Vagina (tissue), 2 donors: ENCODE data around the gene RSBN1. TPM values are rescaled to one million over a fixed set of nuclear protein-coding genes. Genes with fewer than 3 reads are reported as not detected.
A peak's percentile ranks its signal among the peaks of the same experiment; 100 is the strongest.
"Not testable (repeated sequence)": the region's sequence is repeated elsewhere in the genome, so short reads cannot be mapped to it uniquely, and the experiment has no call there.

ENCODE experiments used
- DNase-seq, 2 donors: peaks; one replicate each; pipeline ENCODE4 v3.0.0-alpha.2; 2017; ENCODE audit errors: extremely low spot score in 2 of 2
- H3K27ac ChIP-seq: fragments of 200-600 bp; sonication (generic); one replicate; pipeline ENCODE4 v1.5.1; 2019
- H3K27me3 ChIP-seq: fragments of 200-600 bp; sonication (generic); one replicate; pipeline ENCODE4 v1.5.1; 2019
- H3K36me3 ChIP-seq, 2 donors: fragments of 200-600 bp; sonication (generic); one replicate each; pipeline ENCODE4 v1.5.1; 2017 to 2019
- H3K4me1 ChIP-seq: fragments of 200-600 bp; sonication (generic); one replicate; pipeline ENCODE4 v1.5.1; 2019
- H3K4me3 ChIP-seq, 2 donors: fragments of 200-600 bp; sonication (generic); 1 replicate in 1 of 2; 2 replicates in 1 of 2; pipeline ENCODE4 v1.5.1; 2016 to 2019
- H3K9me3 ChIP-seq: fragments of 200-600 bp; sonication (generic); one replicate; pipeline ENCODE4 v1.5.1; 2019
- CTCF ChIP-seq, 3 experiments: fragments of 450-650 bp in 2 of 3; fragments of 200-600 bp in 1 of 3; sonication (generic) in 1 of 3; IDR thresholded peaks; one replicate each; pipeline ENCODE4 v1.5.1; 2017 to 2019; ENCODE audit warnings: antibody characterized with exemption in 3 of 3, mild to moderate bottlenecking in 2 of 3, moderate library complexity in 2 of 3
- POLR2A ChIP-seq, 2 donors: fragments of 450-650 bp; IDR thresholded peaks; one replicate each; pipeline ENCODE4 v1.6.1; 2017; ENCODE audit warnings: antibody characterized with exemption in 2 of 2, mild to moderate bottlenecking in 2 of 2, moderate library complexity in 2 of 2
- POLR2AphosphoS5 ChIP-seq, 2 donors: sonication (generic); formaldehyde crosslinking; IDR thresholded peaks; one replicate each; pipeline ENCODE4 v1.9.0; 2017; ENCODE audit warnings: antibody characterized with exemption in 2 of 2, mild to moderate bottlenecking in 2 of 2, low read depth in 1 of 2; ENCODE audit not compliant: insufficient read depth in 1 of 2
- intact Hi-C: fragments of 100-400 bp; cut with DNase I; formaldehyde crosslinking; loops from one replicate; pipeline ENCODE4 v1.15.1; 2023
- total RNA-seq: library from RNA; depleted of rRNA; stranded (reverse); fragments of >200 nt; gene quantifications from one replicate; pipeline ENCODE4 v1.2.3, GENCODE V29; 2016

Gene RSBN1
- total RNA-seq, 1 donor from 2014 or later: 24.1 TPM

- H3K9me3 ChIP-seq: no peaks in the 10 kb centered on the region
- peaks cover 23% of the 10 kb centered on the region for H3K4me1 ChIP-seq
- DNase-seq: no peak
- peak within 1 kb of the TSS; percentile 94 for H3K27ac ChIP-seq
- TF ChIP-seq POLR2AphosphoS5 (IDR thresholded peaks at IDR 0.05; ENCODE audit: insufficient read depth in 1 of 2, low read depth in 1 of 2) (peak; percentile 9 to 86), POLR2A (IDR thresholded peaks at IDR 0.05) (peak in 1 of 2 donors; percentile 36), CTCF (IDR thresholded peaks at IDR 0.05) (no peak)
- no peaks in the 10 kb centered on the region for H3K27me3 ChIP-seq
- peak within 1 kb of the TSS; percentile 65 to 93 for H3K4me3 ChIP-seq
- no peaks in the 10 kb centered on the region for H3K36me3 ChIP-seq
- intact Hi-C loops: no loop called here
Observed at GRCh38 chr1:113759333-113760101, 52.8 kb downstream of the RSBN1 start, which contains the start of gene PHTF1. Gene PHTF1, minus strand, starts transcription at chr1:113759486. Its CDS starts 783 bp downstream, at chr1:113758703.

DNA sequence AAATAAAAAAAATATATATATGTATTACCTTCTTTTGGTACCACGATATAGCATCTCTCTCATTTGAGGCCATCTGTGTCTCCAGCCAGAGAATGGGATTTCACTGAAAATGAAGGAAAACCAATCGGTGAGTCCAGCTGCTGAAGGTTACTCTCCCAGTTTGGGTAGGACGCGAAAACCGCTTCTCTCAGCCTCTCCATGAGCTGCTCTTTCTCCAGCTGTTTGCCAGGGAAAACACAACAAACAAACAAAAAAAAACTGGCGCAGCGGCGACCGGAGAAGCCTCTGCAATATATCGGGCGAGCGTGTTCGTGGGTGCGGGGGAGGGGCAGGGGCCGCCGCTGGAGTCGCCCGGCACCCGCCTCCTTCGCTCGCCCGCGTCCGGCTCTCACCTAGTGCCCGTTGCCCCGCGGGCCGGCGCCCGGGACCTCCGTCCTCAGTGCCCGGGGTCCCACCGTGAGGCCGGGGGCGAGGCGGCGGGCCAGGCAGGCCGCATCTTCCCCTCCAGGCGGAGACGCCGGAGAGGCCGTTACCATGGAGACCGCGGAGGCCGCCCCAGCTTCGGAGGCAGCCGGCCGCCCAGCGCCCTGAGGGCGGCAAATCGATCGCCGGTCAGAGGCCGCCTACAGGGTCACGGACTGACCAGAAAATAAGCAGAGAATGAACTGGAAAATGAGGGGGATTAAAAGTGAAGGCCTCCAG lies 53.5 kb downstream of the RSBN1 start:
- DNase-seq: no peak
- Histone ChIP-seq H3K4me1 (peaks cover 23% of the 10 kb centered on the region), H3K27ac (peak overlapping the region; percentile 94), H3K27me3 (no peaks in the 10 kb centered on the region), H3K36me3 (no peaks in the 10 kb centered on the region), H3K4me3 (peak overlapping the region; percentile 65 to 93), H3K9me3 (no peaks in the 10 kb centered on the region)
- TF ChIP-seq POLR2A (IDR thresholded peaks at IDR 0.05) (no peak), CTCF (IDR thresholded peaks at IDR 0.05) (no peak), POLR2AphosphoS5 (IDR thresholded peaks at IDR 0.05; ENCODE audit: insufficient read depth in 1 of 2, low read depth in 1 of 2) (no peak)
- intact Hi-C loops: no loop called here

DNA sequence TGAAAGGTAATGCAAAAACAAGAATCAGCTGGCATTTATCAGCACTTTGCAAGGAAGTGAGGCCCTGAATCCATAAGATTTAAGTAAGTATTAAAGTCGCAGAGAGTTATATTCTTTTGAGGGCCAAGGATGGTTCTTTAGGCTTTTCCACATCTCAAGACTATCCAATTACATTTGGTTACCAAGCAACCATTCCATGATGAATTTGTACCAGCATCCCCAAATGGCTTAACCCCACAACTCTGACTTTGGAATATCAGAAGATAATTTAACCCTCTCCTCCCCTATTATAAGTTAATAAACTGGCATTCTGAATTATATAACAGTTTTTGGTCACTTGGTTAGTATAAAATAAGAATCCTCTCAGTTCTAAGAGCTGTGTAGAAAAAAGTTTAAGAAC lies 55.8 kb downstream of the RSBN1 start:
- no peaks in the 10 kb centered on the region for H3K27me3 ChIP-seq
- H3K4me1 ChIP-seq: peaks cover 14% of the 10 kb centered on the region
- intact Hi-C loops: no loop called here
- no peak overlapping the region for H3K27ac ChIP-seq
- no peaks in the 10 kb centered on the region for H3K9me3 ChIP-seq
- no peak for DNase-seq
- H3K36me3 ChIP-seq: no peaks in the 10 kb centered on the region
- no peak for TF ChIP-seq POLR2AphosphoS5 (IDR thresholded peaks at IDR 0.05; ENCODE audit: insufficient read depth in 1 of 2, low read depth in 1 of 2)
- TF ChIP-seq POLR2A (IDR thresholded peaks at IDR 0.05): no peak
- no peak for TF ChIP-seq CTCF (IDR thresholded peaks at IDR 0.05)
- no peak overlapping the region for H3K4me3 ChIP-seq

DNA sequence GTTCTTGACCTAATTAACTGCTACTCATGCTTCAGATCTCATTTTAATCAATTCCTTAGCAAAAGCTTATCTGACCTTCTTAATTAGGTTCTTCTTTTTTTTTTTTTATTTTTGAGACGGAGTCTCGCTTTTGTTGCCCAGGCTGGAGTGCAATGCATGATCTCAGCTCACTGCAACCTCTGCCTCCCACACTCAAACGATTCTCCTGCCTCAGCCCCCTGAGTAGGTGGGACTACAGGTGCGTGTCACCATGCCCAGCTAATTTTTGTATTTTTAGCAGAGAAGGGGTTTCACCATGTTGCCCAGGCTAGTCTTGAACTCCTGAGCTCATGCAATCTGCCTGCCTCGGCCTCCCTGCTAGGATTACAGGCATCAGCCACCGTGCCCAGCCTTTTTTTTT lies 58.9 kb downstream of the RSBN1 start:
- H3K36me3 ChIP-seq, H3K27ac ChIP-seq, DNase-seq, H3K4me3 ChIP-seq, H3K4me1 ChIP-seq, H3K27me3 ChIP-seq, H3K9me3 ChIP-seq, intact Hi-C loops: not testable (repeated sequence)

DNA sequence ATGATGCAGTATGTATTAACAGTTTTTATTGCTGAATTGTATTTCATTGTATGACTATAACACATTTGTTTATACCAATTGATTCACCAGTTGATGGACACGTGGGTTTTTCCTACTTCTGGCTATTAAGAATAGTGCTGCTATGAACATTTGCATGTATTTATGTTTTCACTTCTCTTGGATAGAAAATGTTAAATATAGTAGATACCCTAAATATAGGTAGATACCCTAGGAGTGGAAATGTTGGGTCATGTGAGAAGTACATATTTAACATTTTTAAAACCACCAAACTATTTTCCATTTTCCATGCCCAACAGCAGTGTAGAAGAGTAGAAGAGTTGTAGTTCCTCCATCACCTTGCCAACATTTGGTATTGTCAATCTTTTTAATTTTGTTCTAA lies 60.8 kb downstream of the RSBN1 start:
- no peaks in the 10 kb centered on the region for H3K27me3 ChIP-seq
- H3K9me3 ChIP-seq: no peaks in the 10 kb centered on the region
- H3K4me1 ChIP-seq: no peaks in the 10 kb centered on the region
- no peaks in the 10 kb centered on the region for H3K36me3 ChIP-seq
- TF ChIP-seq POLR2AphosphoS5 (IDR thresholded peaks at IDR 0.05; ENCODE audit: insufficient read depth in 1 of 2, low read depth in 1 of 2) (no peak), CTCF (IDR thresholded peaks at IDR 0.05) (no peak), POLR2A (IDR thresholded peaks at IDR 0.05) (no peak)
- no peak for DNase-seq
- intact Hi-C loops: no loop called here
- H3K27ac ChIP-seq: no peak overlapping the region
- H3K4me3 ChIP-seq: no peak overlapping the region
